Globus pallidus (tissue), 1 donor: ENCODE data around the gene CCT3.
"Not testable (repeated sequence)": the region's sequence is repeated elsewhere in the genome, so short reads cannot be mapped to it uniquely, and the experiment has no call there.

ENCODE experiments used
- DNase-seq: peaks from one replicate; pipeline ENCODE4 v3.0.0-alpha.2; 2015; ENCODE audit warnings: low spot score

Gene CCT3

DNA sequence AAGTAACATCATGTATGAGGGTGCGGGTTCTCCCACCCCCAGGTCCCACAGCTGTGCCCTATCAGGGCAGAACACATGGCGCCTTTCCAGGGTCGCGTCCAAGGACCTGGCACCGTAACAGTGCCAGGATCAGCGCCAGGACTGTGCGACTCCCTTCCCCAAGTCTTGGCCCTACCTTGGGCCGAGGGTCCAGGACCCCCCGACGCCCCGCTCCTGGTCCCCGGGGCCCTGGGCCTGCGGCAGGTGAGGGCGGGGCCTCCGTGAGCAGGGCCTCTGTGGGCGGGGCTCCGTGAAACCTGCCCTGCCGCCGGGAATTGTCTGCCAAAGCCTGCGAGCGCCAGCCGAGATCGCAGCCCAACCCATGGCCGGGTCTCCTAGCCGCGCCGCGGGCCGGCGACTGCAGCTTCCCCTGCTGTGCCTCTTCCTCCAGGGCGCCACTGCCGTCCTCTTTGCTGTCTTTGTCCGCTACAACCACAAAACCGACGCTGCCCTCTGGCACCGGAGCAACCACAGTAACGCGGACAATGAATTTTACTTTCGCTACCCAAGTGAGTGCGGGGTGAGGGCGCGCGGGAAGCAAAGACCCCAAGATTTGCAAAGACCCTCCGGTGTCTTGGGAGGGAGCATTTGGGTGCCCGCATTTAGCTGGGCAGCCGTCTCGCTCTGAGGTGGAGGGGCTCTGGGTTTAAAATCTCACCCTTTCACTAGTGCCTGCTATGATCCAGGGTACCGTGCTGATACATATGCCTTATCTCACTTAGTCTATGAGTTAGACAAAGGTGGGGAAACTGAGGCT lies 31.0 kb upstream of the CCT3 start, which contains the start of gene RHBG:
Gene RHBG (plus strand): TSS at position 323 of the 796 bp plus-strand sequence. CDS start 39 bp downstream, at position 362.
- no peak for DNase-seq

DNA sequence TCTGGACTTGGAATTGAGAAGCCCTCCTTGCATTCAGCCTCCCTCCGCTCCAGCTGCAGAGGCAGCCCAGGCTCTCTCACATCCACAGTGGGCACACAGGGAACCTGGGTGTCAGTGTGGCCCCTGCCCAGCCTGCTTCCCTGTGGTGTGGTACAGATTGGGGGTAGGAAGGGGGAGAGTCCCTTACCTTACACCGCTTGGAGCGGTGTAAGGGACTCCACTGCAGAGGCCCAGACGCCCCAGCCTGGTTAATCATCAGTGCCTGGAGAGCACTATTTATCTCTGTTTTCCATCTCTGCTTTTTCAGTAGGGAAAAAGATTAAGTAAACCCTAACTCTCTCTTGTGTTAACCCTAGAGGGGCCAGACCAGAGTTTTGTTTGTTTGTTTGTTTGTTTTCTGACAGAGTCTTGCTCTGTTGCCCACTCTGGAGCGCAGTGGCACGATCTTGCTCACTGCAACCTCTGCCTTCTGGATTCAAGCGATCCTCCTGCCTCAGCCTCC lies 30.1 kb upstream of the CCT3 start:
- DNase-seq = no peak

DNA sequence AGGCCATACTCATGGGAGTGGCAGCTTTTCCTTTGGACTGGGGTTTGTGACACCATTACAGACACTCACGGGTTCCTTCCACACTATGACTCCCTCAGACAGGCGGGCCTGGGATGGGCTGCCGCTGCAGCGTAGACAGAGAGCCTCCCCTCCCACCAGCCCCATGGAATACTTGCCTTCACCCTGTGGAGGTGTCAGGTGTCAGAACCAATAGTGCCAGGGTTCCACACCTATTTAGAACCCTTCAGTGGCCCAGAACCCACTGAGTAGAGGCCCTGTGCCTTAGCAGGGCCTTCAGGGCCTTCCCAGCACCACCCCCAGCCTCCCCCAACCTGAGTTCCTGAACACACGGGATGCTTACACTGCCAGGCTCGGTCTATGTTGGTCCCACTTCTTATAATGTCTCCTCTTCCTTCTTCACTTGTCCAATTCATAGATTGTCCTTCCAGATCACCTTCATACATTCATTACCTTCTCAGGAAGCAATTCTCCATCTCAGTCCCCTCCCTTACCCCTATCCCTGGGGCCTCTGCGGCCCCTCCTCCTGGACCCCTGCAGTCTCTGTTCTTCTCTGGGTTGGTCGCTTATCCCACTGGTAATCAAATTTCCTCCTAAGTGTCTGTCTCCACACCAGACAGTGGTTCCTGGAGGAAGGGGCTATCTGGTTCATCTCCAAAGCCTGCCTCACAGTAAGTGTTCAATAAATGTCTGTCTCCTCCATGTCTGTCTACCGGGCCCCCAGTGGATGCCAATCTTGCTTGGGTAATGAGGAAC lies 29.5 kb upstream of the CCT3 start:
- no peak for DNase-seq

GRCh38 chr1:156366378-156367166 lies 28.5 kb upstream of the CCT3 start:
- DNase-seq = no peak

DNA sequence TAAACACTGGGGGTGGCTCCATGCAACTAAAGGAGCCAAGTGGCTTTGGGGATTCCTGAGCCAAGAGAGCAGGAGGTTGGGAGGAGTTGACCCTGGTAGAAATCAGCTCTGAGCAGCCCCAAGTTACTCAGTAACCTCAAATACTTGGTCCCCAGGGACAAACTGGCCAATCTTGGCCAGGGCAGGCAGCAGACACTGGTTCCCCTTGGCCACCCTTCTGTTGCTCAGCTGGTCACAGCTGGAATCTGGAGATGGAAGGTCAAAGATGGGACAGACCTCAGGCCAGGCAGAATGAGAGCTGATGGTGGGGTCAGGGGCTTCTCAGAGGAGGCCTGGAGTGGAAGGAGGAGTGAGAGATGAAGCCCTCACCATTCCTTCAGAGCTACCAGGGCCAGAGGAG lies 27.7 kb upstream of the CCT3 start:
- DNase-seq = no peak

- DNase-seq = no peak
Measured at GRCh38 chr1:156360534-156360933, 22.4 kb upstream of the CCT3 start.

GRCh38 chr1:156359973-156360372 lies 21.9 kb upstream of the CCT3 start:
- no peak for DNase-seq

DNA sequence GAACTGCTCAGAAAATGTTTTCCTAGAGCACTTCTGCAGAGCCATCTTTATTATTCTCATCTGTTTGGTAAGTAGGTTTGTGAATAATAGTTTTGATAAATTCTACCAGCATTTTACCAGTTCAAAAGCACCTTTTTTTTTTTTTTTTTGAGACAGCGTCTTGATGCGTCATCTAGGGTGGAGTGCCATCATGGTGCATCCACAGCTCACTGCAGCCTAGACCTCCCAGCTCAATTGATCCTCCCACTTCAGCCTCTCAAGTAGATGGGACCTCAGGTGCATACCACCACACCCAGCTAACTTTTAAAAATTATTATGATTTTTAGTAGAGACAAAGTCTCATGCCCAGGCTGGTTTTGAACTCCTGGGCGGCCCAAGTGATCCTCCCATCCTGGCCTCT lies 21.2 kb upstream of the CCT3 start:
- no peak for DNase-seq

- DNase-seq = no peak
Measured at GRCh38 chr1:156358641-156359040, 20.5 kb upstream of the CCT3 start.

- DNase-seq = no peak
Measured at GRCh38 chr1:156357977-156358376, 19.9 kb upstream of the CCT3 start.

DNA sequence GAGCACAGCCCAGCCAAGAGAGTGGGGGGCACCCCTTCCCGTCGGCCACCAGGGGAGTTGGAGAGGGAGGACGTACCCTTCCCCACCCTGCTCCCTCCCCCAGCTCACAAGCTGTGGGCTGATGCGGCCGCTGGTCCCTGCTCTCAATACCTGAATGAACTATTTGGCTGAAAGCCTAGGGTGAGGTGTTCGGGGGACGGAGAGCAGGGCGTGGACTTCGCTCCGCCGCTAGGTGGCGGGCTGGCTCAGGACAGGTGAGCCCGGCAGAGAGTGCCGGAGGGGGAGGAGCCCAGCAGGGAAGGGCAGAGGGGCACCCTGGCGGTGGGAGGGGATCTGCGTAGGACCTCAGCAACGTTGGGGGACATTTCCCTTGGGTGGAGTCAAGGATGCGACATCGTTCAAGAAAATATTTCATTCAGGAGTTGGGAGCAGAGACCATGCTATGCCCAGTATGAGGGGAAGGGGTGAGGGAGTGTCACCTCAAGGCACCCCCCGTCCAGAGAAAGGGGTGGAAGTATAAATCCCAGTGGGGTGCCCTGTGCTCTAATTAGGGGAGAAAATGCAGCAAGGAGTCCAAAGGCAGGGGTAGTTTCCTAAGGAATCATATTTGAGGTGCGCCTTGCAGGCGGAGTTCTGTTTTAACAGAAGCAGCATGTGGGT lies 18.9 kb upstream of the CCT3 start:
- no peak for DNase-seq

- no peak for DNase-seq
Measured at GRCh38 chr1:156356262-156356874, 18.3 kb upstream of the CCT3 start.

GRCh38 chr1:156352481-156352880 lies 14.4 kb upstream of the CCT3 start:
- not testable (repeated sequence) for DNase-seq

- DNase-seq = no peak
Measured at GRCh38 chr1:156347331-156347730, 9.2 kb upstream of the CCT3 start.

GRCh38 chr1:156346636-156347035 lies 8.5 kb upstream of the CCT3 start:
- no peak for DNase-seq

DNA sequence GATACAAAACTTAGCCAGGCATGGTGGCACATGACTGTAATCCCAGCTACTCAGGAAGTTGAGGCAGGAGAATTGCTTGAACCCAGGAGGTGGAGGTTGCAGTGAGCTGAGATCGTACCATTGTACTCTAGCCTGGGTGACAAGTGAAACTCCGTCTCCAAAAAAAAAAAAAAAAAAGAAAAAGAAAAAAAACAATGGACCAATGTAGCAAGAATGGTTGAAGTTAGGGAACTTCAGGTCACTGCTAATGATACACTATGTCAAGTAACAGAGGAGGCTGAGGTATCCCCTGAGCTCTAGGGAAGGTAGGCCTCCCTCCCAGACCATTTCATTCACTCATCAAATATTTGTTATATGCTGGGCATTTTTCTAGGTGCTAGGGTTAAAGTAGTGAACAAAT lies 7.9 kb upstream of the CCT3 start:
- not testable (repeated sequence) for DNase-seq

DNA sequence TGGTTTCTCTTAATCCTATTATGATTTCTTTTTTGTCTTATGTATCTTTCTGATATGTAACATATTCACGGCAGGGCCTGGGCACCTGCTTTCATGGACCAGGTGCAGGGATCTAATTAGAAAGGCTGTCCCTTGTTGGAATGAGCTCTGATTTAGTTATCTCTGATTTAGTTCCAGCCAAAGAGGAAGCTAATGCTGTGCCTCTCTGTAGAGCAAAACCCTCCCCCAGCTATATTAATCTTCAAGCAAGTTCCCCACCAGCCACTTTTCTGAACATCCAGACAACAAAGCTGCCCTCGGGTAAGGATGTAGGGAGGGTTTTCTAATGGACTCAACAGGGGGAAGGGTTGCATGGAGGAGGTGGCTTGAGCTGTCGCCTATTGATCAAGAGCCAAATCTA lies 6.3 kb upstream of the CCT3 start:
- DNase-seq = no peak

DNA sequence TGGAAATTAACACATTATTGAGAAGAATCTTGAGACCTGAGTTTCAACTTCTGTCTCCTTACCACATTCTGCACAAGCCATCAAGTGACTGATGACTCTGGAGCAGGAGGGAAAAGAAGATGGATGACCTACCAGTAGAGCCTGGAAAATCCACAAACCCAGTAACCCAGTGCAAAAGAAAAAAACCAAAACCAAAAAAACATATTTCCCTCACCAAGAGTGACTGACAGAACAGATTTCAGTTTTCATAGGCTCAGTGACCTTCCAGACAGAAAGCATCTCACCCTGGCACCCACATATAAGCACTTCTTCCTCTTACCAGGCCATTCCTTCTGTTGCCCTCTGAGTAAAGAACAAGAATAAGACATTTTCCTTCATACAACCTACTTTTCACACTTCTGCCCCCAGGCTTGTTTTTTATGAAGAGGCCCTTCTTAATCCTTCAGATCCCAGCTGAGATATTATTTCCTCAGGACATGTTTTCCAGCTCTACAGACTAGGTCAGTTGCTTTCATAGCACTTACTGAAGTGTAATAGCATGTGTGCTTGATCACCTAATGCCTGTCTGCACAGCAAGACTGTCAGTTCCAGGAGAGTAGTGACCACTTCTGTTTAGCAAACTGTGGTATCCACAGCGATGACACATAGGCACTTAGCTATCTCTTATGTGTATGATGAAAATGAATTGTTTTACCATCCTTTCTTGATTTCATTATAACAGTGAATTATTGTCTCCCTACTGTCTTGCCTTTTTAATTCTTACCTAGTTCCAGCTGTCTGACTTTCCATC lies 4.3 kb upstream of the CCT3 start:
- no peak for DNase-seq

GRCh38 chr1:156337888-156338179 lies 258 bp downstream of the CCT3 start:
- no peak for DNase-seq

- no peak for DNase-seq
Measured at GRCh38 chr1:156337052-156337887, 822 bp downstream of the CCT3 start.
